ENCODE data around the gene SRP19.

SRP19 gene

DNA sequence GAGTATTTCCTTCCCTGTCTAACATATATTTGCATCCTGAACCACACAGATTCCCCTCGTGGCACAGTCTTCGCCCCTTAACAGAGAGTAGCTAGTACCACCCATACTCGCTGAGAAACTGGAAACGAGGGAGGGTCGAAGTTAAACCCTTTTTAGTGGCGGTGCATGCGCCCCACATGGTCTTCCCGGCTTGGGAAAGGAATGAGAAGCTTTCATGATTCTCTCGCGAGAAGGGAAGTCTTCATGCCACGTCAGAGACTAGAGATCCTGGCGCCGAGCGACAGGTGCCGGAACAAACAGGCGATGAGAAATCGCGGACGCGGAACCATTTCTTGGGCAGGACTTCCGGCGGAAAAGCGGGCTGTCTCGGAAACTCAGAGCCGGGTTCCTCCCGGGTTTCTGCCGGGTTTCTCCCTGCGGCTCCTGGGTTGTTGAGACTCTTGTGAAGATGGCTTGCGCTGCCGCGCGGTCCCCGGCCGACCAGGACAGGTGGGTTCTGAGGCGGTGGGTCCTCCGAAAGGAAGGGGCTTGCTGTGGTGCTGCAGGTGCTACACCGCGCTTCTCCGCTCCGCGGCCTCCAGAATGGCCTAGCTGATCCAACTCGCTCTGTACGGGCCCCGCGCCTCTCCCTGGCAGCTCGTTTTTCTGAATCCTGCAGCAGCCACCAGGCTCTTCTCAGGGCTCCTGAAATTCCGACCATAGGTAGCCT lies at the start of gene SRP19:
SRP19 (plus strand) TSS at position 359 of the 709 bp plus-strand sequence; CDS start at position 449, 90 bp downstream.
- in situ Hi-C loops (cut with HindIII; ENCODE audit: low sequenced_read_pairs) = loop anchor here (5.0 kb wide), 1 partner anchor 36 kb away; no protein-coding TSS in a partner anchor
- H3K4me3 ChIP-seq (ENCODE audit: low read depth, low read length) = peak within 1 kb of the TSS; percentile 59
- TF ChIP-seq, protein P1, sequence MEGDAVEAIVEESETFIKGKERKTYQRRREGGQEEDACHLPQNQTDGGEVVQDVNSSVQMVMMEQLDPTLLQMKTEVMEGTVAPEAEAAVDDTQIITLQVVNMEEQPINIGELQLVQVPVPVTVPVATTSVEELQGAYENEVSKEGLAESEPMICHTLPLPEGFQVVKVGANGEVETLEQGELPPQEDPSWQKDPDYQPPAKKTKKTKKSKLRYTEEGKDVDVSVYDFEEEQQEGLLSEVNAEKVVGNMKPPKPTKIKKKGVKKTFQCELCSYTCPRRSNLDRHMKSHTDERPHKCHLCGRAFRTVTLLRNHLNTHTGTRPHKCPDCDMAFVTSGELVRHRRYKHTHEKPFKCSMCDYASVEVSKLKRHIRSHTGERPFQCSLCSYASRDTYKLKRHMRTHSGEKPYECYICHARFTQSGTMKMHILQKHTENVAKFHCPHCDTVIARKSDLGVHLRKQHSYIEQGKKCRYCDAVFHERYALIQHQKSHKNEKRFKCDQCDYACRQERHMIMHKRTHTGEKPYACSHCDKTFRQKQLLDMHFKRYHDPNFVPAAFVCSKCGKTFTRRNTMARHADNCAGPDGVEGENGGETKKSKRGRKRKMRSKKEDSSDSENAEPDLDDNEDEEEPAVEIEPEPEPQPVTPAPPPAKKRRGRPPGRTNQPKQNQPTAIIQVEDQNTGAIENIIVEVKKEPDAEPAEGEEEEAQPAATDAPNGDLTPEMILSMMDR (IDR thresholded peaks at IDR 0.05; ENCODE audit: low read depth, low read length, missing control alignments) = no peak

DNA sequence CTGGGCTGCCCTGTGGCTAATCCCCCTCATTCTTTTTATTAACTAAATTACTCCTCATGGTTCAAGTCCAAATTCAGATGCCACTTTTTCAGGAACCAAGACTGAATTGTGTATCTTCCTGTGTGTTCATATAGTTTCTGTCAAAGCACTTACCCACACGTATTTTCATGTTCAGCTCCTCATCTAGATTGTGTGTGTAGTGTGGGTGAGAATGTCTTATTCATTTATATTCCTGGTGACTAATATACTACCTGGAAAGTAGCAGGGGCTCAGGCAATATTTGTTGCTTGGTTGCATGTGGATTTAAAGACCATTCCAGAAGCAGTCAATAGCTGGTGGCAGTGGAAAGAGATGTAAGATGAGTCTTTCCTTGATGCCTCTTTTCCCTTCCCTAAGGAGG lies 48.5 kb upstream of the SRP19 start:
- DNase-seq (ENCODE audit: low read depth) = no peak
- no peak overlapping the region for H3K4me3 ChIP-seq (ENCODE audit: low read depth, low read length)
- in situ Hi-C loops (cut with HindIII; ENCODE audit: low sequenced_read_pairs) = no loop called here
- TF ChIP-seq, protein P1 (IDR thresholded peaks at IDR 0.05; ENCODE audit: low read depth, low read length, missing control alignments) = no peak

More for the DNA sequence above, at the start of gene SRP19:
- DNase-seq (ENCODE audit: low read depth) = peak; percentile 96

GRCh38 chr5:112820246-112820645 lies 40.8 kb upstream of the SRP19 start:
- DNase-seq (ENCODE audit: low read depth) = no peak
- in situ Hi-C loops (cut with HindIII; ENCODE audit: low sequenced_read_pairs) = no loop called here
- TF ChIP-seq, protein P1 (IDR thresholded peaks at IDR 0.05; ENCODE audit: low read depth, low read length, missing control alignments) = no peak
- no peak overlapping the region for H3K4me3 ChIP-seq (ENCODE audit: low read depth, low read length)

- no peak overlapping the region for H3K4me3 ChIP-seq (ENCODE audit: low read depth, low read length)
- in situ Hi-C loops (cut with HindIII; ENCODE audit: low sequenced_read_pairs) = no loop called here
- DNase-seq (ENCODE audit: low read depth) = no peak
- TF ChIP-seq, protein P1 (IDR thresholded peaks at IDR 0.05; ENCODE audit: low read depth, low read length, missing control alignments) = no peak
Observed at GRCh38 chr5:112822456-112822855, 38.6 kb upstream of the SRP19 start.

DNA sequence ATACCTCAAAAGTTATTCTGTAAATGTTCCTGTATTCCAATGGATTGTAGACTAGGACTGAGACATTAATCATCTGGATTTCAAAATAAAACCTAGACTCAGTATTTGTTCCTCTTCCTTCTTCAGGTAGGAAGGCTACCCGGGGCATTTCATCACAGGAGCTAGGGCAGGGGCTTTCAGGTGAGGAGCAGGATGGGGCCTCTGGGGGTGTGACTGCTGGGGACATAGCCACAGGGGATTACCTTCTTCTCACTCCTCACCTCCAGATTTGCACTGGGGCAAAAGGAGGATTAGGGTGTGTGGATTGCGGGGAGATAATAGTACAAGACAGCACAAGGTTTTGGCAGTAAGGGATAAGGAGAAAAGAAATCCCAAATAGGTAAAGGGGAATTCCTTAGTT lies 37.9 kb upstream of the SRP19 start:
- in situ Hi-C loops (cut with HindIII; ENCODE audit: low sequenced_read_pairs) = no loop called here
- H3K4me3 ChIP-seq (ENCODE audit: low read depth, low read length) = no peak overlapping the region
- TF ChIP-seq, protein P1 (IDR thresholded peaks at IDR 0.05; ENCODE audit: low read depth, low read length, missing control alignments) = no peak
- DNase-seq (ENCODE audit: low read depth) = no peak

GRCh38 chr5:112823656-112824055 lies 37.4 kb upstream of the SRP19 start:
- DNase-seq (ENCODE audit: low read depth) = no peak
- TF ChIP-seq, protein P1 (IDR thresholded peaks at IDR 0.05; ENCODE audit: low read depth, low read length, missing control alignments) = no peak
- no peak overlapping the region for H3K4me3 ChIP-seq (ENCODE audit: low read depth, low read length)
- in situ Hi-C loops (cut with HindIII; ENCODE audit: low sequenced_read_pairs) = no loop called here
